GM23338 (cell line): ENCODE data around the gene COPS4. TPM values are rescaled to one million over a fixed set of nuclear protein-coding genes. Genes with fewer than 3 reads are reported as not detected.

Experiments
- ATAC-seq: fragments of 200-7000 bp; cut with Tn5 transposase; 3 replicates; pipeline ENCODE4 v1.9.1; 2020
- DNase-seq: peaks from one replicate; pipeline ENCODE4 v3.0.0-alpha.2; 2015; ENCODE audit warnings: low spot score
- H2AFZ ChIP-seq: fragments of 200-600 bp; sonication (generic); 2 replicates; pipeline ENCODE4 v1.8.0; 2016; ENCODE audit warnings: antibody characterized with exemption, mild to moderate bottlenecking, moderate library complexity
- H3F3A ChIP-seq: fragments of 200-600 bp; sonication (generic); replicated peaks from 2 replicates; pipeline ENCODE4 v1.8.0; 2017; ENCODE audit warnings: antibody characterized with exemption, mixed run types, low read depth
- H3K27ac ChIP-seq: fragments of 200-600 bp; sonication (generic); 2 replicates; pipeline ENCODE4 v1.6.1; 2016; ENCODE audit warnings: low read depth
- H3K27me3 ChIP-seq: fragments of 200-600 bp; sonication (generic); 2 replicates; pipeline ENCODE4 v1.8.0; 2016; ENCODE audit warnings: mild to moderate bottlenecking, mixed run types, moderate library complexity; ENCODE audit not compliant: insufficient read depth
- H3K36me3 ChIP-seq: fragments of 200-600 bp; sonication (generic); 2 replicates; pipeline ENCODE4 v1.8.0; 2016; ENCODE audit warnings: mild to moderate bottlenecking; ENCODE audit not compliant: insufficient read depth
- H3K4me1 ChIP-seq: fragments of 200-600 bp; sonication (generic); 2 replicates; pipeline ENCODE4 v1.8.0; 2016; ENCODE audit warnings: mild to moderate bottlenecking, moderate library complexity; ENCODE audit not compliant: insufficient read depth
- H3K4me2 ChIP-seq: fragments of 200-600 bp; sonication (generic); 2 replicates; pipeline ENCODE4 v1.7.1; 2017; ENCODE audit warnings: mixed run types
- H3K4me3 ChIP-seq: fragments of 200-600 bp; sonication (generic); 2 replicates; pipeline ENCODE4 v1.6.1; 2016; ENCODE audit warnings: mixed run types
- H3K79me2 ChIP-seq: fragments of 200-600 bp; sonication (generic); replicated peaks from 2 replicates; pipeline ENCODE4 v1.8.0; 2017; ENCODE audit warnings: mild to moderate bottlenecking; ENCODE audit not compliant: insufficient read depth
- H3K9me2 ChIP-seq: fragments of 200-600 bp; sonication (generic); 2 replicates; pipeline ENCODE4 v1.8.0; 2017; ENCODE audit not compliant: insufficient read depth
- H4K20me1 ChIP-seq: fragments of 200-600 bp; sonication (generic); replicated peaks from 2 replicates; pipeline ENCODE4 v1.8.0; 2017; ENCODE audit warnings: mild to moderate bottlenecking; ENCODE audit not compliant: insufficient read depth
- H3K27ac Mint-ChIP-seq: 2 replicates; pipeline ENCODE4 v1.8.0; 2020; ENCODE audit warnings: inconsistent platforms, mild to moderate bottlenecking, moderate library complexity, mixed read lengths
- H3K27me3 Mint-ChIP-seq: 3 replicates; pipeline ENCODE4 v1.8.0; 2022; ENCODE audit warnings: low read depth, mild to moderate bottlenecking, moderate library complexity, mixed read lengths, inconsistent platforms; ENCODE audit not compliant: insufficient read depth, poor library complexity
- H3K36me3 Mint-ChIP-seq: 3 replicates; pipeline ENCODE4 v1.8.0; 2021; ENCODE audit warnings: low read depth, mild to moderate bottlenecking, inconsistent platforms, moderate library complexity, mixed read lengths
- H3K4me1 Mint-ChIP-seq: 3 replicates; pipeline ENCODE4 v1.8.0; 2020; ENCODE audit warnings: mild to moderate bottlenecking, inconsistent platforms, mixed read lengths
- H3K4me3 Mint-ChIP-seq: 3 replicates; pipeline ENCODE4 v1.8.0; 2021; ENCODE audit warnings: moderate library complexity, mild to moderate bottlenecking, inconsistent platforms, mixed read lengths
- H3K9me3 Mint-ChIP-seq: 3 replicates; pipeline ENCODE4 v1.8.0; 2020; ENCODE audit warnings: moderate library complexity, mild to moderate bottlenecking, inconsistent platforms, mixed read lengths
- ETS1 ChIP-seq: IDR thresholded peaks from 2 replicates; pipeline ENCODE4 v1.6.1; 2016; ENCODE audit warnings: antibody characterized with exemption
- EZH2 ChIP-seq: fragments of 200-600 bp; sonication (generic); IDR thresholded peaks from one replicate; pipeline ENCODE4 v1.8.0; 2017; ENCODE audit warnings: antibody characterized with exemption, mild to moderate bottlenecking, low read depth; ENCODE audit not compliant: unreplicated experiment
- EZH2phosphoT487 ChIP-seq: fragments of 200-600 bp; sonication (generic); IDR thresholded peaks from one replicate; pipeline ENCODE4 v1.8.1; 2018; ENCODE audit warnings: antibody characterized with exemption; ENCODE audit not compliant: unreplicated experiment
- JUNB ChIP-seq: IDR thresholded peaks from one replicate; pipeline ENCODE4 v1.6.1; 2016; ENCODE audit warnings: antibody characterized with exemption; ENCODE audit not compliant: unreplicated experiment
- NANOG ChIP-seq: IDR thresholded peaks from 2 replicates; pipeline ENCODE4 v1.6.1; 2016; ENCODE audit warnings: antibody characterized with exemption, borderline replicate concordance
- POLR2AphosphoS5 ChIP-seq: IDR thresholded peaks from 2 replicates; pipeline ENCODE4 v1.6.1; 2016; ENCODE audit warnings: antibody characterized with exemption, low read depth
- REST ChIP-seq: IDR thresholded peaks from one replicate; pipeline ENCODE4 v1.6.1; 2018; ENCODE audit warnings: antibody characterized with exemption; ENCODE audit not compliant: unreplicated experiment
- STAT1 ChIP-seq: IDR thresholded peaks from one replicate; pipeline ENCODE4 v1.6.1; 2016; ENCODE audit warnings: antibody characterized with exemption; ENCODE audit not compliant: unreplicated experiment
- ZNF114 ChIP-seq: fragments of 250-450 bp; sonication (Bioruptor Pico); IDR thresholded peaks from 2 replicates; pipeline ENCODE4 v1.5.0; 2020; ENCODE audit warnings: mild to moderate bottlenecking, moderate library complexity
- ZNF331 ChIP-seq: fragments of 250-450 bp; sonication (Bioruptor Pico); IDR thresholded peaks from 2 replicates; pipeline ENCODE4 v1.5.0; 2020; ENCODE audit warnings: low read depth, mild to moderate bottlenecking, moderate library complexity
- ZNF462 ChIP-seq: fragments of 250-450 bp; sonication (Bioruptor Pico); IDR thresholded peaks from 2 replicates; pipeline ENCODE4 v1.5.0; 2020; ENCODE audit warnings: mild to moderate bottlenecking, moderate library complexity
- polyA plus RNA-seq: library from polyadenylated mRNA; unstranded; fragments of >200 nt; fragmentation: Nextera tagmentation; extraction: Ambion mirVana; gene quantifications from 2 replicates; pipeline ENCODE4 v1.2.1, GENCODE V29; 2016
- total RNA-seq: library from RNA; depleted of rRNA; stranded (reverse); fragments of >200 nt; shearing (Covaris generic); gene quantifications from 2 replicates; pipeline ENCODE4 v1.2.3, GENCODE V29; 2014

Gene COPS4
- total and polyA plus RNA-seq, 2 experiments from 2014 or later = 23.7 to 46.6 TPM

GRCh38 chr4:83067058-83067639 is 32.2 kb downstream of the COPS4 start:
- DNase-seq = no peak
- Histone ChIP-seq H3K4me3 (no peak overlapping the region), H3K4me1 (no peaks in the 10 kb centered on the region), H3K79me2 (no peaks in the 10 kb centered on the region), H3K9me2 (no peaks in the 10 kb centered on the region), H3K27me3 (no peaks in the 10 kb centered on the region), H3F3A (no peaks in the 10 kb centered on the region), H3K27ac (no peak overlapping the region), H3K36me3 (peaks cover 16% of the 10 kb centered on the region; the same call in 1 of the 2 replicates), H3K4me2 (no peak overlapping the region), H4K20me1 (no peaks in the 10 kb centered on the region), H2AFZ (no peak overlapping the region)
- H3K27ac Mint-ChIP-seq = no peak overlapping the region
- peaks cover 3% of the 10 kb centered on the region for H3K36me3 Mint-ChIP-seq
- H3K9me3 Mint-ChIP-seq = no peaks in the 10 kb centered on the region
- no peak overlapping the region for H3K4me3 Mint-ChIP-seq
- no peaks in the 10 kb centered on the region for H3K4me1 Mint-ChIP-seq
- no peak for TF ChIP-seq POLR2AphosphoS5
- no peak for TF ChIP-seq JUNB
- no peak for TF ChIP-seq STAT1
- no peak for TF ChIP-seq ZNF114
- no peak for TF ChIP-seq ZNF331 (CRISPR knock-in tag)
- no peak for TF ChIP-seq NANOG
- no peak for TF ChIP-seq EZH2
- TF ChIP-seq ZNF462 (CRISPR knock-in tag) = no peak
- no peak for TF ChIP-seq REST
- TF ChIP-seq EZH2phosphoT487 = no peak
- TF ChIP-seq ETS1 = no peak
- no peaks in the 10 kb centered on the region for H3K27me3 Mint-ChIP-seq
- ATAC-seq = no peak
